GM23248 (cell line): Measurements from ENCODE around the gene REL.

Source experiments
- EZH2 ChIP-seq: fragments of 200-600 bp; sonication (generic); IDR thresholded peaks from 2 replicates; pipeline ENCODE4 v1.6.1; 2018; ENCODE audit warnings: antibody characterized with exemption, mild to moderate bottlenecking; ENCODE audit not compliant: insufficient read depth, poor library complexity, severe bottlenecking
- EZH2phosphoT487 ChIP-seq: fragments of 200-600 bp; sonication (generic); IDR thresholded peaks from 2 replicates; pipeline ENCODE4 v1.6.1; 2018; ENCODE audit warnings: antibody characterized with exemption, moderate library complexity, mild to moderate bottlenecking, low read depth; ENCODE audit not compliant: insufficient read depth

- TF ChIP-seq EZH2phosphoT487 (no peak), EZH2 (no peak)
Measured at GRCh38 chr2:60948926-60949579, 67.7 kb downstream of the REL start.
